ENCODE results near the gene CIITA.

GRCh38 chr16:10911267-10911666, 34.3 kb downstream of the CIITA start:
- TF ChIP-seq CTCF (optimal IDR thresholded peaks at IDR 0.05 in 1 of 3, IDR thresholded peaks at IDR 0.05 in 1 of 3, conservative IDR thresholded peaks at IDR 0.05 in 1 of 3; ENCODE audit: extremely low read depth in 1 of 3, insufficient read depth in 2 of 3, low read length in 3 of 3) (no peak), EZH2 (IDR thresholded peaks at IDR 0.05; ENCODE audit: low read length) (no peak)

Data from keratinocyte (primary cell).